ENCODE data around the gene SULT2B1.
"Not testable (repeated sequence)": the region's sequence is repeated elsewhere in the genome, so short reads cannot be mapped to it uniquely, and the experiment has no call there.

Gene SULT2B1

DNA sequence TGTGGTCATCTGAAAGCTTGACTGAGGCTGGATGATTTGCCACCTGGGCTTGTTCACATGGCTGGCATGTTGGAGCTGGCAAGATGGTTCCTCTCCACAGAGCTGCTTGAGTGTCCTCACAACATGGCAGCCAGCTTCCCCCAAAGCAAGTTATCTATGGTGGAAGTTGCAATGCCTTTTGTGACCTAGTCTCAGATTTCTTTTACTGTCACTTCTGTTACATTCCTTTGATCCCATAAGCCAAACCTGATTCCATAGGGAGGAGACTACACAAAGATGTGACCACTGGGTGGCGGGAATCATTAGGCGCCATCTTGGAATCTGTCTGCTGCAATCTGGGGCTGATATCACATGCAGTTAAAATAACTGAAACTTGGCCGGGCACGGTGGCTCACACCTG, 22.8 kb upstream of the SULT2B1 start:
- no peak for DNase-seq (ENCODE audit: low read depth)

DNA sequence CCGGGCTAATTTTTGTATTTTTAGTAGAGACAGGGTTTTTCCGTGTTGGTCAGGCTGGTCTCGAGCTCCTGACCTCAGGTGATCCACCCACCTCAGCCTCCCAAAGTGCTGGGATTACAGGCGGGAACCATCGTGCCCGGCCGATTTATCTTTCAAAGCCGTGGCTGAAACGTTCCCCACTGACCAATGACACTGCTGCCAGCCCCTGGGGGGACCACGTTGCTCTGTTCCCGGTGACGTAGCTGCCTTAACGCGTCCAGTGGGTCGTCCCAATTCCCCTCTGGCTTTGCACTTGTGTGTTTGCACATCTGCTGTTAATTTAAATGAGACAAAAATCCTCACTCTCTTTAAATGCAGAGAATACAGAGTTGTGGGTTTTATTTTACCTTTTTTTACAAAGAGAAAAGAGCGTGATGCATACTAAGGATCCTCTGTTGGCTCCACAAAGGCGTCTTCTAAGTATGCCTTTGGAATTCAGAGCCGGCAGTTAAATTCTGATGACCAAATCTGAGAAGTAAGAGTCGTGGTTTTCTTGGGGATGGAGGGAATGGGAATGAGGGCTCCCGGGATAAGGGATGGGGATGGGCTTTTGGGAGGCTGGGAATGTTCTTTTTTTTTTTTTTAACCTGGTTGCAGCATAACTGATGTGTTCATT, 21.8 kb upstream of the SULT2B1 start:
- no peak for DNase-seq (ENCODE audit: low read depth)

DNA sequence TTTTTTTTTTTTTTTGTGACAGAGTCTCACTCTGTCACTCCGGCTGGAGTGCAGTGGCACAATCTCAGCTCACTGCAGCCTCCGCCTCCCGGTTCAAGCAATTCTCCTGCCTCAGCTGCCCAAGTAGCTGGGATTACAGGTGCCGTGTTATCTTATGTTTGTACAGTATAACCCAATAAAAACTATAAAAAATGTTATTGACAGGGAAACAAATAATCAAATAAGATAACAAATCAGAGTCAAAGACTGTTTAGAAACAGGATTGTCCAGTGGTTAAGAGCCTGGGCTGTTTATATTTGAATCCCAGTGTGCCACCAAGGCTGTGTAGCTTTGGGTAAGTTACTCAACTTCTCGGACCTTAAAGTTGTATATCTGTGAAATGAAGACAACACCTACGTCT, 21.2 kb upstream of the SULT2B1 start:
- DNase-seq (ENCODE audit: low read depth), result no peak

DNA sequence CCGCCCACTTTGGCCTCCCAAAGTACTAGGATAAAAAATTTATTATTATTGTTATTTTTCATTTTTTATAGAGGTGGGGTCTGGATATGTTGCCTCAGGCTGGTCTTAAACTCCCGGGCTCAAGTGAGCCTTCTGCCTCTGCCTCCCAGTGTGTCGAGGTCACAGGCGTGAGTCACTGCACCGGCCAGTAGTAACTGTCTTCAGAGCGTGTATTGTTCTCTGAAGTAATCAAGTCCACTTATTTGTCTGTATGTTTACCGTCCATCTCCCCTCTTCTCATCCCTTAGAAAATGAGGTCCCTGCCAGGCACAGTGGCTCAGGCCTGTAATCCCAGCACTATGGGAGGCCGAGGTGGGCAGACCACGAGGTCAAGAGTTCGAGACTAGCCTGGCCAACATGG, 18.2 kb upstream of the SULT2B1 start:
- DNase-seq (ENCODE audit: low read depth), result peak; percentile 34

DNA sequence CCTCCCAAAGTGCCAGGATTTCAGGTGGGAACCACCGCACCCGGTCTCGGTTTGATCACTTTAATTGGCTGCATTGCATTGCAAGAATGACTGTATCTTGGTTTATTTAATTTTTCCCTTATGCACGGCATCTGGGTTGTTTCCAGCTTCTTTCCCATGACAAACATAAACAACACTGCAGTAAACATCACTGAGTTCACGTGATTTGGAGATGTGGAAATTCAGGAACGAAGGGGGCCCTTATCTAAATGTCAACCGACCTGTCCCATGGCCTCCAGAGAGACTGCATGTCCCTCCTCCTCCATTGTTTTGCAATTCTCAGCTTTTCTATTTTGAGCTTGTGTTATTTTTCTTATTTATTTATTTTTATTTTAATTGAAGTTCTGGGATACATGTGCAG, 14.4 kb upstream of the SULT2B1 start:
- DNase-seq (ENCODE audit: low read depth), result no peak

DNA sequence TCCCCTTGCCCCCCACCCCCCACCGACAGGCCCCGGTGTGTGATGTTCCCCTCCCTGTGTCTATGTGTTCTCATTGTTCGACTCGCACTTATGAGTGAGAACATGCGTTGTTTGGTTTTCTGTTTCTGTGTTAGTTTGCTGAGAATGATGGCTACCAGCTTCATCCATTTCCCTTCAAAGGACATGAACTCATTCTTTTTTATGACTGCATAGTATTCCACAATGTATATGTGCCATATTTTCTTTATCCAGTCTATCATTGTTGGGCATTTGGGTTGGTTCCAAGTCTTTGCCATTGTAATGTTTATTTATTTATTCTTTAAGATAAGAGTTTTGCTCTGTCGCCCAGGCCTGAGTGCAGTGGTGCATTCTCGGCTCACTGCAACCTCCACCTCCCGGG, 13.9 kb upstream of the SULT2B1 start:
- DNase-seq (ENCODE audit: low read depth), result not testable (repeated sequence)

DNA sequence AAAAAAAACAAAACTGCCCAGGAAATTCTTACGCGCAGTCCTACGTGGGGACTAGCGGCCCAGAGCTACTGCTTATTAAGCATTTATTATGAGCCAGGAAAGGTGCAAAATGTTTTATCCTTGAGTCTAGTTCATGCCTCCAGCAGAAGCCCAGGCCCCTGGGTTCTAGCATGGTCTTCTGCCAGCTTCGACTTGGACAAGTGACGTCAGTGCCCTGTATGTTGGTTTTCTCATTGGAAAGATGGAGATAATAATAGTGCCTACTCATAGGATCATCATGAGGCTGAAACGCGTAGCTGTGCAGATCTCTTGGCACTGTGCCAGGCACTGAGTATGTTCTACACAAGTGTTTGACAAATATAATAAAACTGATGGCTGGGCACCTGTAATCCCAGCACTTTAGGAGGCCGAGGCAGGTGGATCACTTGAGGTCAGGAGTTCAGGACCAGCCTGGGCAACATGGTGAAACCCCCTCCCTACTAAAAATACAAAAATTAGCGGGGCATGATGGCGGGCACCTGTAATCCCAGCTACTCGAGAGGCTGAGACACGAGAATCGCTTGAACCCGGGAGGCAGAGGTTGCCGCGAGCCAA, 12.4 kb upstream of the SULT2B1 start:
- peak; percentile 72 for DNase-seq (ENCODE audit: low read depth)

DNA sequence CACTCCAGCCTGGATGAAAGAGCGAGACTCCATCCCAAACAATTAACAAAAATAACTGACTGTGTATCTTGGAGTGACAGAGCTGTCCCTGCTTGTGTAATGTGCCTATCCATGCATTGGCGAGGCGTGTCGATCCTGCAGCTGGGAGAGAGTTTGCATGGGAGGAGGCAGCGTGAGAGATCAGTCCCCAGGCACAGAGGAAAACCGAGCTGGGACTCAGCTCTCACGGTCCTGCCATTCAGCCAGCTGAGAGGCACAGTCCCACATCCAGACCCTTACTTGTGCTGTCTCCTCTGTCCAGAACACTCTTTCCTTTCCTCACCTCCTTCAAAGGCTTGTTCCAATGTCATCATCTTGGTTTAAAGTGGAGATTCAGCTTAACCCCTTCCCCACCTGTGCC, 11.9 kb upstream of the SULT2B1 start:
- DNase-seq (ENCODE audit: low read depth), result no peak

DNA sequence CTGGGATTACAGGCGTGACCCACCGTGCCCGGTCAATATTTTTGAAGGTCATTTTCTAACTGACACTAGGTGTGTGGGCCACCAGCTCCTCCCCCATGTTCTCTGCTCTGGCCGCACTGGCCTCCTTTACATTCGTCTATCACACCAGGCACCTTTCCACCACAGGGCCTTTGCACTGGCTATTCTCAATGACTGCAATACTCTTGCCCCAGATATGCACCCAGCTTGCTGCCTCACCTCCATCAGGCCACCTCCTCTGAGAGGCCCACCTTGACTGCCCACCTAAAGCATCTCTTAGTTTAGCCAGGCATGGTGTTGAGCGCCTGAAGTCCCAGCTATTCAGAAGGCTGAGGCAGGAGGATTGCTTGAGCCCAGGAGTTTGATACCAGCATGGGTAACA, 10.2 kb upstream of the SULT2B1 start:
- DNase-seq (ENCODE audit: low read depth), result no peak

DNA sequence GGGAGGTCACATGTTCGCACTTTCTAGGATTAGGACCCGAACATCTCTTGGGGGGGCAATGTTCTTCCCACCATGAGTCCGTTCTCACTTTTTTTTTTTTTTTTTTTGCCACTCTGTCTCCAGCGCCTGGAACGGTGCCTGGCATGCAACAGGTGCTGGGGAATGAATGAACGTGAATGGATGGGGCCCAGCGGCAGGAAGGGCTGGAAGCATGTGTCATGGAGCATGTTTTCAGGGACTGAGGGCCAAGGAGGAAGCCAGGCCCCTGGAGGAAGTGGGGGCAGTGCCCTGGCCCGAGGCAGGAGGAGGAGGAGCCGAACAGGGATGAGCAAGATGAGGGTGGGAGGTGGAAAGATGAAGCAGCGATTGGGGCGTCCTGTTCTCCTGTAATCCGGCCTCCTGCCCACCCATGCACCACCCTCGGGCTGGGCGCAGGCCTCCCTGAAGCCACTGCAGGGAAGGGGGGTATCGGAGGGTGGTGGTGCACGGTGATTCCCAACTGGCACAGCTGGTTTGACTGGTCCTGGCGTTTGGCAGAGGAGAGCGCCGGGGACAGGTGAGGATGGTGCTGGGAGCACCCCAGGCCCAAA, 8.8 kb upstream of the SULT2B1 start:
- DNase-seq (ENCODE audit: low read depth), result peak; percentile 16

DNA sequence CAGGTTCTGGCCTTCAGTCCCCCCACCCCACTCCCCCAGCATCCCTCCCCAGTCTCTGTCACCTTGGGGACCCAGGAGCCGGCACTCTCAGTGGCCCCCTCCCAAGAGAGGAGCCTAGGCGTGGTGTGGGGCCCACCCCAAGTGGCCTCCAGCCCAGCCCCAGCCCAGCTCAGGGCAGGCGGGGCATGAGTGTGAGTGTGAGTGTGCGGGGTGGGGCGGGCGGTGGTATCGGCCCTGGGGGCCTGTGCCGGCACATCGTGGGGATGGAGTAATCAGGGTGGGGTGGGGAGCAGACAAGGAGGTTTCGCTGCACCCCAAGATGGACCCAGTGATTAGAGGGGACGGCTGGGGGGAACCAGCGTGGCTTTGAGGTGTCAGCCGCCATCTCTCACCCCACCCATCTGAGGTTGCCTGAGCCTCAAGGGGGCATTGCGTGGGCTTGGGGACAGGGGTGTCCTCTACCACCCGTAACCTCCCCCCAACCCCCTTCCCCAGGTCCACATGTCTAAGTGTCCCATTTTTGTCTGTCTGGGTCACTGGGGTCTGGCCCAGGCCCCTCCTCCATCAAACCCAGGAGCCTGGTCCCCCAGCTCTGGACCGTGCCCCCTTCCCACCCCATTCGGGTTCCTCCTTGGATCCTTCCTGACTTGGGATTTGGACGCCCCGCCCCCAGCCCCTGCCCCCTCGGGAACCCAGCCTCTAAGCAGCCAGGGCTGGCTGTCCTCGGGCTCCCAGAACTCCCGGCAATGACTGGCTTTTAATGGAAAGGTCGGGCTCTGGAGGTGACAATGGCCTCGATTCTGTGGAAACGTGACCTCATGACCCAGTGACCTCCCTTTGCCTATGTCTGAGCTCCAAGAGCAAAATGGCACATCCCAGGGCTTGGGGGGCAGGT, 6.9 kb upstream of the SULT2B1 start:
- no peak for DNase-seq (ENCODE audit: low read depth)

DNA sequence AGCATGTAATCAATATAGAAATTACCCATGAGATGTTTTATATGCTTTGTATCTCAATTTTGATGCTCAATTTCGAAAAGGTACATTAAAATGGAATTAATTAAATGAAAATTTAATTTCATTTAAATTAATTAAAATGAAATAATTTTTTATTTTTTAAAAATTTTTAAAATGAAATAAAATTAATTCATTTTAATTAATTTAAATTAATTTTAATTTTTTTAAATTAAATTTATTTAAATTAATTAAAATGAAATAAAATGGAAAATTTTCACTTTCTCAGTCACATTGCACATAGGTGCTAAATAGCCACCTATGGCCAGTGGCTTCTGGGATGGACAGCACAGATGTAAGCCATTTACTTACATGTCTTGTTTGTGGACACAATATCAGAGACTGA, 4.2 kb upstream of the SULT2B1 start:
- DNase-seq (ENCODE audit: low read depth), result no peak

DNA sequence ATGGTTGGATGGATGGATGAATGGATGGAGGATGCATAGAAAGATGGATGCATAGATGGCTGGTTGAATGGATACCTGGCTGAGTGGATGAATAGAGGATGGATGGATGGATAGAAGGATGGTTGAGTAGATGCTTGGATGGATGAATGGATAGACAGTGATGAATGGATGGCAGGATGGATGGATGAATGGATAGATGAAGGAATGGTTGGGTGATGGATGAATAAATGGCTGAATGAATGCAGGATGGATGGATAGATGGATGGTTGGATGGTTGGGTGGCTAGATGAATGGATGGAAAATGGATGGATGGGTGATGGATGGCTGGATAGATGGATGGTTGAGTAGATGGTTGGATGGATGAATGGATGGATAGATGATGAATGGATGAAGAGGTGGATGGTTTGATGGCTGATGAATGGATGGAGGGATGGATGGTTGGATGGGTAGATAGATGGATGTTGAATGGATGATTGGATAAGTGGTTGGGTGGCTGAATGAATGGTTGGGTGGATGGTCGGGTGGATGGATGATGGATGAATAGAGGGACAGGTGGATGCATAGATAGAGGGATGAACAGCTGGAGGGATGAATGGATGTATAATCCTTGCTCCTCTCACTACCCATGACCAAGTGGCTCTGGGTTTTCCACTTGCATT, 3.6 kb upstream of the SULT2B1 start:
- no peak for DNase-seq (ENCODE audit: low read depth)

DNA sequence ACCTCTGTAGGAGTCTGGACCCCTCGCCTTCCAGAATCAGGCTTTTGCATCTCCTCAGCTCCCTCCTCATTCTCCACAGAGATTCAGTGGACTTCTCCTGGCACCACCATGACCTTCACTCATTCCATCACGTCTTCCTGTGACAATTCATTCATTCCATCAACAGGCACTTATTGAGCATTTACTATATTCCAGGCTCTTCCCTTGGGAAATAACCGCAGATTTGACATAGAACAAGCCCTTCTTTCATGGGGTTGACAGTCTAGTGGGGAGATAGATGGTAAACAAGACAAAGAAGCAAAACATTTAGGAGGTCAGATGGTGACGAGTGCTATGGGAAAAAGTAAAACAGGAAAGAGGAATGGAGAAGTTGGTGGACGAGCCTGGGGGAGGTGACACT, 2.6 kb upstream of the SULT2B1 start:
- DNase-seq (ENCODE audit: low read depth), result no peak

DNA sequence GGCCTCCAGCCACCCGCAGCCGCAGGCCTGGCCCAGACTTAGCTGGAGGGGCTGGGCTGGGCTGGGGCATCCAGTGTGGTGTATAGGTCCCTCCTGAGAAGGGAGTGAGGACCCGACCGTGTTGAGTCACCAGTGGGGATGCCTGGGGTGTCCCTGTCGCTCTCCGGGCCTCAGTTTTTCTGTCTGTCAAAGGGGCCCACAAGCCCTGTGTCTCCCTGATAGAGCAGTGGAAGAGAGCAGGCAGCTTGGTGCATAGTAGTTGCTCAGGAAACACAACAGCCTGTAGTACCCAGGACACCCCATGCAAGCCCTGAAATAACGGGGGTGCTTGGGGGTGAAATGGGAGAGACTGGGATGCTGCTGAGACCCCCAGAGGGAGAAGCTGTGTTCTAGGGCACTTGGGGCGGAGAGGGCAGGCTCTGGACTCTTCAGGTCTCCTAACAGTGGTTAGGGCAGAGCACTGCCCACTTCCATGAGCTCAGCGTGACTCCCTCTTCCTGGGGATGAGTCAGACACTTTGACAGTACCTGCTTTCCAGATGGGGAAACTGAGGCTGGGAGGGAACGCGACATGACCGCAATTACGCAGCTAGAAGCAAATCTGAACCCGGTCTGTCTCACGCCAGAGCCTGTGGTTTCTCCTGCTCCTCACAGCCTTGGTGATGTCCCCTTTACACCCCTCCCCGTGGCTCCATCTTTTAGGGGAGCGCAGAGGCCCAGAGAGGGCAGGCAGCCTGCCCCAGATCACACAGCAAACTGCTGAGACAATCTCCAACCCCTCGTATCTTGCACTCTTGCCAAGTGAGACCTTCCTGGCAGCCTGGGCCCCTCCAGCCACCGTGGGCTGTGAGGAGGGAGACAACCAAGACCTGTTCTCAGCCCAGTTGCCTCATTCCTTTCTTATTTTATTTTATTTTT, 692 bp downstream of the SULT2B1 start:
- no peak for DNase-seq (ENCODE audit: low read depth)

DNA sequence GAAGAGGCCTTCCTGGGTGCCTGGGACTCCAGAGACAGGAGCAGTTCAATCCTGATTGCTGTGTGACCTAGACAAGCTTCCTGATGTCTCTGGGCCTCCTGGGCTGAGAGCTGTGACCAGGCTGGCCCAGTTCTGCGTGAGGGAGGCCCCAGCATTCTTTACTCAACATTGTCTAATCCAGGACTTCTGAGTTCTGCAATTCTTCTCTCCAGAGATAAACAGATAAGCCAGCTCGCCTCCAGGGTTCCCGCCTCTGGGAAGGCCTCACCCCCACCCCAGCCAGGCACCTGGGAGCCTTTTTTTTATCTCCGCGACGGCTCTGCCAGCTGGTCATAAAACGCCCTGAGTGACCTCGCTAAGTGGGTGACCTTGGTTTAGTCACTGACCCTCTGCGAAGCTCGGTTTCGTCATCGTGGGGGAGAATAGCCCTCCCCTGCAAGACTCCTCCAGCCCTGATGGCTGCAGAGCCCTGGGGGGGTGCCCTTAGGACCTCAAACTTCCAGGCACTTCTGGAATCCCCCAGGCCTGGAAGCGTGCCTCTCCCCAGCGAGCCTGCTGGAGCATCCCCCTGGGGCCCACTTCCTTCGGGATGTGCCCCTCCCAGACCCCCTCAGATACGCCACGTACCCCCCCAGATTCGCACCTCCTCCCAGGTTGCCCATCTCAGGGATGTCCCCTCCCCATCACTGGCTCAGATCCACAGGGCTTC, 1.9 kb downstream of the SULT2B1 start:
- peak; percentile 79 for DNase-seq (ENCODE audit: low read depth)

DNA sequence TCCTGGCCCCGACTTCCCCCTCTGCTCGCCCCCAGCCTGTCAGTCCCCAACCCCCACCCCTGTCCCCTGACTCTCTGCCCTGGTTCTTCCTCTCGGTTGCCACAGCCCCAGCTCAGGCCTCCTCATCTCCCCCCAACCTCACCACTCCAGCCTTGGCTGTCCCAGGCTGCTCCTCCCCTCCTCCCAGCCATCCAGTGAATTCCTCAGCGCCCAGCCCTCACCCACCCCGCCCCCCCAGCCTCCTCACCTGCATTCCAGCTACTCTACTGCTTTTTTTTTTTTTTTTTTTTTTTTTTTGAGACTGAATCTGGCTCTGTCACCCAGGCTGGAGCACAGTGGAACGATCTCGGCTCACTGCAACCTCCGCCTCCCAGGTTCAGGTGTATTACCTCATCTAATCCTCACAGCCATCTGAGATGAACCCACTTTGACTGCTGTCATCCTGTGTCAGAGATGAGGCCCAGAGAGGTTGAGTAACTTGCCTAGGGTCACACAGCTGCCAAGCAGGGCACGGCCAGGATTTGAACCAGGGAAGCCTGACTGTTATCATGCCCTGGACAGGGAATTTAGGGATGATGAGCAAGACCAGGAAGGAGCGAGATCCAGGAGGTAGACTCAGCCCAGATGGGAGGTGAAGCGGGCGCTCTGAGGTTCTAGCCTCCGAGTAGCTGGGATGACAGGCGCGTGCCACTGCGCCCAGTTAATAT, 2.6 kb downstream of the SULT2B1 start:
- no peak for DNase-seq (ENCODE audit: low read depth)

DNA sequence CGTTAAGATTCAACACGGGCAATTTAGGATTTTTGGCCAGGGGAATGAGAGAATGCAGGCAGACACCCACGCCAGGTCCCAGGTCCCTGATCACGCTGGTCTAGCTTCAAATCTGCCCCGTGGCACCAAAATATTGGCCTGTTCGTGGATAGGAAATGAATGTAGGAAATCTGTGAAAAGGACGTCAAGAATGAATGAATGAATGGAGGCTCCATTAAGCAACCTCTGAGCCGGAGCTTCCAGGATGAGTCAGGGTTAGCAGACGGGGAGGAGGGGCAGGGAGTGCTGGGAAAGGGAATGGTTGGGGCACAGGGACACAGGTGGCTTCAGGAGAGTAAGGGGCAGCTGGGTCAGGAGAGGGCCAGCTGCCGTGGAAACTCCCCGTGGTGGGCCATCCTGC, 4.2 kb downstream of the SULT2B1 start:
- DNase-seq (ENCODE audit: low read depth), result peak; percentile 71

DNA sequence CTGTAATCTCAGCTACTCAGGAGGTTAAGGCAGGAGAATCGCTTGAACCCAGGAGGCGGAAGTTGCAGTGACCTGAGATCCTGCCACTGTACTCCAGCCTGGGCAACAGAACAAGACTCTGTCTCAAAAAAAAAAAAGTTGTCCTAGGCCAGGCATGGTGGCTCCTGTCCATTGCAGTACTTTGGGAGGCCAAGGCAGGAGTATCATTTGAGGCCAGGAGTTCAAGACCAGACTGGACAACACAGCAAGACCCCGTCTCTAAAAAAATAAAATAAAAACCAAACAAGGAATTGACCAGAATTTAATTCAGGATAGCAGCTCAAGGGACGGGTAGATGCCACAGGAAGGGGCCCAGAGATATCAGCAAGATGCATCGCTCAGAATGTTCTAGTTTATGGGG, 4.9 kb downstream of the SULT2B1 start:
- no peak for DNase-seq (ENCODE audit: low read depth)
